GM12872 (cell line): ENCODE results near the gene RFXAP.

Source experiments
- CTCF ChIP-seq: IDR thresholded peaks from 3 replicates; pipeline ENCODE4 v1.5.1; 2011; ENCODE audit warnings: low read depth, mild to moderate bottlenecking, low read length, moderate library complexity; ENCODE audit not compliant: insufficient read depth

Gene RFXAP

GRCh38 chr13:36801035-36801434 lies 18.0 kb upstream of the RFXAP start:
- no peak for TF ChIP-seq CTCF

GRCh38 chr13:36804588-36804987 lies 14.4 kb upstream of the RFXAP start:
- TF ChIP-seq CTCF, result no peak

- no peak for TF ChIP-seq CTCF
These were observed 12.9 kb upstream of the RFXAP start for GRCh38 chr13:36806102-36806501.

DNA sequence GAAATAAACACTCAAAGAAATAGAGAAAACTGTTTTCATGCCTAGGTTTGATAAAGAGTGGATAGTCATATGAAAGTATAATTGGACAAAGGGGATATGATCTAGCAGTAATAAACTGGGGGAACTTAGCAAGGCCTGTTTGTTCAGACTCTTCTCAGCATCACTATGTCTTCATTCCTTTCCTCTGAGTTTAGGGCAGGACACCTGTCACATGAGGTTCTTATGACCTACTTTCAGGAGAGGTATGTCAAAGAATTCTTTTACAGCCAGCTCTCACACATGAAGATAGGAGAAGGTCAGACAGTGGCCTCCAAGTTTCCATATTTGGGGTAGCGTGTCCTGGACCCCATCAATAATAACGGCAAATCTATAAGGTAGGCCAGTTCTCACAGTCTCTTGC lies 11.4 kb upstream of the RFXAP start:
- no peak for TF ChIP-seq CTCF

DNA sequence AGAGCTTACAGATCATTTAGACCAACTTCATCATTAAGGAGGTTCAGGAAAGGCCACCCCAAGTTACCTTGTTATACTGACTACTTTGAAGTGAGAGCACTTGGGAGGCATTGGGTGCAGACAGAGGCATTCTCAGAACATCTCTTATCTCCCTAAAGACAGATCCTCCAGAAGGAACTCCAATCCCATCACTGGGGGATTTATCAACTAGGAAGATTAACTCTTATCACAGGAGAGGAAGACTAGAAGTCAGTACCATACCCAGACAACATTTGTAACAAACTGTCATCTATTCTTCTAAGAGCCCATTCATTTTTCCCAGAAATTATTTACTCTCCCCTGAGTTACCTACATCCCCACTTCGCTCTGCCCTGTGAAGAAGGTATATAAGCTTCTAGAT lies 5.8 kb upstream of the RFXAP start:
- no peak for TF ChIP-seq CTCF

GRCh38 chr13:36814465-36814864 lies 4.6 kb upstream of the RFXAP start:
- TF ChIP-seq CTCF, result no peak

GRCh38 chr13:36815062-36815461 lies 4.0 kb upstream of the RFXAP start:
- TF ChIP-seq CTCF, result peak; percentile 52; the same call in 2 of the 3 replicates
